Esophagus (tissue), 2 donors: ENCODE results near the gene MPPED2. TPM values are rescaled to one million over a fixed set of nuclear protein-coding genes. Genes with fewer than 3 reads are reported as not detected.

Source experiments
- H3K27ac ChIP-seq, 2 donors: one replicate each; pipeline ENCODE4 v1.5.1; 2013; ENCODE audit warnings: low read depth in 2 of 2, mild to moderate bottlenecking in 2 of 2, inconsistent platforms in 1 of 2, low read length in 1 of 2, moderate library complexity in 1 of 2
- H3K27me3 ChIP-seq, 2 donors: one replicate each; pipeline ENCODE4 v1.6.1; 2013; ENCODE audit warnings: low read length in 2 of 2, control low read depth in 1 of 2, mild to moderate bottlenecking in 1 of 2; ENCODE audit not compliant: insufficient read depth in 2 of 2, control insufficient read depth in 1 of 2
- H3K36me3 ChIP-seq, 2 donors: one replicate each; pipeline ENCODE4 v1.6.1; 2013; ENCODE audit warnings: low read length in 1 of 2; ENCODE audit not compliant: control insufficient read depth in 2 of 2, insufficient read depth in 2 of 2
- H3K4me1 ChIP-seq, 2 donors: one replicate each; pipeline ENCODE4 v1.6.1; 2013; ENCODE audit warnings: low read length in 1 of 2; ENCODE audit not compliant: control insufficient read depth in 2 of 2, insufficient read depth in 2 of 2
- H3K4me3 ChIP-seq, 2 donors: one replicate each; pipeline ENCODE4 v1.5.1; 2013; ENCODE audit warnings: low read length in 2 of 2, mild to moderate bottlenecking in 2 of 2, low read depth in 1 of 2, moderate library complexity in 1 of 2
- H3K9me3 ChIP-seq, 2 donors: one replicate each; pipeline ENCODE4 v1.6.1; 2013; ENCODE audit warnings: mild to moderate bottlenecking in 2 of 2, low read depth in 1 of 2, low read length in 1 of 2, moderate library complexity in 1 of 2; ENCODE audit not compliant: control insufficient read depth in 2 of 2, insufficient read depth in 1 of 2
- WGBS, 2 donors: extraction: QIAGEN DNeasy Blood & Tissue Kit; methylation state at CpG; one replicate each; pipeline ENCODE4 v1.1.7; 2013; 5-methylcytosine and 5-hydroxymethylcytosine counted together
- polyA plus RNA-seq, 2 donors: library from polyadenylated mRNA; stranded (reverse); fragments of 200-250 nt; gene quantifications; one replicate each; pipeline ENCODE4 v1.2.3, GENCODE V29; 2013
- donor health status: healthy with polysubstance abuse.
- donor health status: Bipolar disorder and iron deficiency.

The MPPED2 gene
- polyA plus RNA-seq, 2 donors = 0.58 to 1.4 TPM

DNA sequence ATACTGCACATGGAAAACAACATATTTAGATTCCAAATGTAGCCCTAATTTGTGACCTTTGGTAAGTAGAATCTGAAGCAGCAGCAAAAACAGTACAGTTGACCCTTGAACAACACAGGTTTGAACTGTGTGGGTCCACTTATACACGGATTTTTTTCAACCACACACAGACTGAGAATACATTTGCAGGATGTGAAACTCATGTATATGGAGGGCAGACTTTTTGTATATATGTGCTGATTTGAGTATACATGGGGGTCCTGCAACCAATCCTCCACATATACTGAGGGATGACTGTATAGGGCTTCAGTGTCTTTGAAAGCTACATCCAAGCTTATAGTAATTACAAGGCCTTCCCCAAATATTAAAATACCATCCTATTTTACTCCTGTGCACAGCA is 120.5 kb downstream of the MPPED2 start:
- WGBS, 2 donors = 40 to 48% methylated on average over 1 of the region's 1 CpG
- Histone ChIP-seq H3K4me3 (no peak overlapping the region), H3K36me3 (no peaks in the 10 kb centered on the region), H3K4me1 (no peaks in the 10 kb centered on the region), H3K27me3 (no peaks in the 10 kb centered on the region), H3K27ac (no peak overlapping the region), H3K9me3 (peaks cover 0 to 3% of the 10 kb centered on the region in 2 donors)

DNA sequence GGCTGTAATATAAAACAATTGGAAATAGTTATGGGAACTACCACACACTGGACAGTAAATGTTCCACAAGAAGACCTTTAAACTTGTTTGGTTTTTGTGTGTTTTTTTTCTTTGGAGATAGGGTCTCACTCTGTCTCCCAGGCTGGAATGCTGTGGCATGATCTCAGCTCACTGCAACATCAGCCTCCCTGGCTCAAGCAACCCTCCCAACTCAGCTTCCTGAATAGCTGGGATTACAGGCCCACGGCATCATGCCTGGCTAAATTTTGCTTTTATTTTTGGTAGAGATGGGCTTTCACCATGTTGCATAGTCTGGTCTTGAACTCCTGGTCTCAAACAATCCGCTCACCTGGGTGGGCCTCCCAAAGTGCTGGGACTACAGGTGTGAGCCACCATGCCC is 121.0 kb downstream of the MPPED2 start:
- H3K36me3 ChIP-seq = no peaks in the 10 kb centered on the region
- H3K27me3 ChIP-seq = no peaks in the 10 kb centered on the region
- WGBS, 2 donors = 83 to 88% methylated on average over 2 of the region's 2 CpGs
- H3K4me3 ChIP-seq = no peak overlapping the region
- no peak overlapping the region for H3K27ac ChIP-seq
- no peaks in the 10 kb centered on the region for H3K4me1 ChIP-seq
- peaks cover 0 to 3% of the 10 kb centered on the region in 2 donors for H3K9me3 ChIP-seq

DNA sequence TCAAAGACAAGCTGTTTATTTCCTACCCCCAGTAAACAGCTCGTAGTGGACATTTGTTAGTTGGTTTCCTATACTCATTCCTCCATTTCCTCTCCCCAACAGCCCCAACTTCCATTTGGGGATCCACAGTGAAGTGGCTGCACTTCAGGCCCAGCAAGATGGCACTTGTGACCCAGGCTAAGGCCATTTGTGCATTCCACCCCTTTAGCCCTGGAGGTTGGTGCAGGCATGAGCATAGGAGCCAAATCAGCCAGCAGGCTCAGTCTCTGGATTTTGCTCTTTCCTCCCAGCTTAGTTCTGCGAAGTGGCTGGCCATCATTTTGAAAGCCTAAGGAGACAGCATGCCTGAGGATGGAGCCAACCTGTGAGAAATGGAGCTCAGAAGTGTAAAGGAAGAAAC is 122.9 kb downstream of the MPPED2 start:
- no peak overlapping the region for H3K27ac ChIP-seq
- no peaks in the 10 kb centered on the region for H3K4me1 ChIP-seq
- WGBS, 2 donors = 67 to 87% methylated on average over 2 of the region's 2 CpGs
- no peak overlapping the region for H3K4me3 ChIP-seq
- H3K27me3 ChIP-seq = no peaks in the 10 kb centered on the region
- H3K9me3 ChIP-seq = peaks cover 0 to 3% of the 10 kb centered on the region in 2 donors
- no peaks in the 10 kb centered on the region for H3K36me3 ChIP-seq

DNA sequence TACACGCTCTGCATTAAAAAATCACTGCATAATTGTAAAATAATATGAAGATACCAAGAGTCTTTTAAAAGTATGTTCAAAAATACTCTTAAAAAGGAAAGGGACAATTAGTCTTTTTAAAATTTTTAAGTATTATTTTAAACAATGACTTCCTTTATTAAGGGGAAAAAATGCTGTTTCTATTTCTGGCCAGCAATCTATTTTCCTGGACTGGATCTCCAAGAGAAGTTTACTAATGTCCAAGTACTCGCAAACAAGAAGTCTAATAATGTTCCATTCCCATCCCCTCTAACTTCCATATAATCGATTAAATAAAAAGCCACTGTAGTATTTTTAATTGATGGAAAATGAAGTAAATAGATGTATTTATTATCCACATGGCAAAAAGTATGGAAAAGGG is 123.7 kb downstream of the MPPED2 start:
- Histone ChIP-seq H3K9me3 (peaks cover 0 to 3% of the 10 kb centered on the region in 2 donors), H3K27ac (no peak overlapping the region), H3K4me3 (no peak overlapping the region), H3K27me3 (no peaks in the 10 kb centered on the region), H3K4me1 (no peaks in the 10 kb centered on the region), H3K36me3 (no peaks in the 10 kb centered on the region)
- 67% methylated on average over 3 of the region's 3 CpGs for WGBS, 2 donors

DNA sequence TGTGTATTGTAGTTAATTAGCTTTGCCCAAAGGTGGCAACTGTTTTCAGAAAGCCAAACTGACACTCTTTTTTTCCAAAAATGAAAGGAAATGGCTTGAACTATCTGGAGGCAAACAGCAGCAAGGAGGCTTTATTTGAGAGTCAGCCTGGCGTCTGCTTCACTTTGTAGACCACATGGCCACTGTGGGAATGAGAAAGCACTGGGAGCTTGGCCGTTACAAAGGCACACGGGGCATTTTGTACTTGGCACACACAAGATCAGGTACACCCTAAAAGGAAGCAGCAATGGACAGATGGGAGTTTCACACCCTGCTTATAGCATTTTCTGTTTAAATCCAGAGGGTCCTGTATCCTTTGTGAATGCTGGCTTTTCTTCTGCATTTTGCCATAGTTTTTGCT is 126.3 kb downstream of the MPPED2 start:
- WGBS, 2 donors = 72 to 82% methylated on average over 3 of the region's 3 CpGs
- H3K36me3 ChIP-seq = no peaks in the 10 kb centered on the region
- H3K27me3 ChIP-seq = no peaks in the 10 kb centered on the region
- no peaks in the 10 kb centered on the region for H3K4me1 ChIP-seq
- H3K9me3 ChIP-seq = no peaks in the 10 kb centered on the region
- H3K4me3 ChIP-seq = no peak overlapping the region
- no peak overlapping the region for H3K27ac ChIP-seq

DNA sequence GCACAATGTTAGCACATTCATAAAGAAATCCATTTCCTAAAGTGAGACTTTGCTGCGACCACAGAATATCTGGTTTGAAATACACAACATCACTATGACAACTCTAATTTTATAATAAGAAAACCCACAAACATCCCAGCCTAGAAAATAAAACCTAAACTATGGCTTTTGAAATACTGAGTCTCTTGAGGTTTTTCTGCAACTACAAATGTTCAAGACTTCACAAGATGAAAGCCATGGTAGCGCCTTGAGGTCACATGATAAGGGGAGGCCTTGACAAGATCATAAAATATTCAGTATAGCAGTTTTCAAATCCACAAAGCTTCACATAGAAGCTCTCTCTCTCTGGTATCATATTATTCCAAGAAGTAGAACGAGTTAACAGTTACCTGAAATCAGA is 126.8 kb downstream of the MPPED2 start:
- no peak overlapping the region for H3K27ac ChIP-seq
- WGBS, 2 donors = 82 to 87% methylated on average over 3 of the region's 3 CpGs
- no peak overlapping the region for H3K4me3 ChIP-seq
- H3K9me3 ChIP-seq = no peaks in the 10 kb centered on the region
- H3K4me1 ChIP-seq = no peaks in the 10 kb centered on the region
- no peaks in the 10 kb centered on the region for H3K27me3 ChIP-seq
- no peaks in the 10 kb centered on the region for H3K36me3 ChIP-seq

DNA sequence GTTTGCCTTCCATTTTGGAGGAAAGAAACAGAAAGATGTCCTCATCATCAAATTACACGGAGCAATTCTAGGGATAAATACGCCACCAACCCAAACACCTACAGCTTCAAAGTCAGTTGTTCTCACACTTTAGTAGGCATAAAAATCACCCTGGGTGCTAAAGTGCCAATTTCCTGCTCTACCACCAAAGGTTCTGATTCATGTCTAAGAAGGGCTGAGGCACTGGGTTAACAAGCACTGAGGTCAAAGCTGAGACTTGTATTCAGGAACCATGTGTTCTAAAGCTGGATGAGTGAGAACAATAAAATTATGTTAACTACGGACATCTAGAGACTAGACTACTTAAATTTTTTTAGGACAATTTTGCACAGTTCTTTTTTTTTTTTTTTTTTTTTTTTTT is 127.6 kb downstream of the MPPED2 start:
- Histone ChIP-seq H3K4me1 (peaks cover 0 to 2% of the 10 kb centered on the region in 2 donors), H3K4me3 (no peak overlapping the region), H3K36me3 (no peaks in the 10 kb centered on the region), H3K9me3 (no peaks in the 10 kb centered on the region), H3K27ac (no peak overlapping the region), H3K27me3 (no peaks in the 10 kb centered on the region)
- WGBS, 2 donors = 91 to 92% methylated on average over 3 of the region's 3 CpGs

DNA sequence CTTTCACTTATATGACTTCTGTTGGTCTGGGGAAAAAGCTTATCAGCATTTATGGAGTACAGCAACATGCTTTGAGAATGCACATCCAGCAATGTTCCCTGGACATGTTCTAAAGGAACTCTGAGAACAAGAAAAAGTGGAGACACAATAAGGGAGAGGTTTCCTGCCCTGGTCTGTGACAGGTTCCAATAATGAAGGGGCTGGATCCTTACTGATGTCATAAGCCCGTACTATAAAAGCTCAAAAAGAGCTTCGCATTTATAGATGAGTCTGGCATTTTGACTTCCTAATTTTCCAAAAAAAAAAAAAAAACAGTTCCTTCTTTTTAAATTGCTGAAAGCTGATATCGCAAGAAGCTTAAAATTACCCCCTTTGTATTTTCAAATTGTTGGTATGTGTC is 129.1 kb downstream of the MPPED2 start:
- H3K27ac ChIP-seq = no peak overlapping the region
- WGBS, 2 donors = 89 to 93% methylated on average over 3 of the region's 3 CpGs
- no peaks in the 10 kb centered on the region for H3K36me3 ChIP-seq
- peaks cover 0 to 2% of the 10 kb centered on the region in 2 donors for H3K4me1 ChIP-seq
- H3K4me3 ChIP-seq = no peak overlapping the region
- no peaks in the 10 kb centered on the region for H3K27me3 ChIP-seq
- H3K9me3 ChIP-seq = no peaks in the 10 kb centered on the region

DNA sequence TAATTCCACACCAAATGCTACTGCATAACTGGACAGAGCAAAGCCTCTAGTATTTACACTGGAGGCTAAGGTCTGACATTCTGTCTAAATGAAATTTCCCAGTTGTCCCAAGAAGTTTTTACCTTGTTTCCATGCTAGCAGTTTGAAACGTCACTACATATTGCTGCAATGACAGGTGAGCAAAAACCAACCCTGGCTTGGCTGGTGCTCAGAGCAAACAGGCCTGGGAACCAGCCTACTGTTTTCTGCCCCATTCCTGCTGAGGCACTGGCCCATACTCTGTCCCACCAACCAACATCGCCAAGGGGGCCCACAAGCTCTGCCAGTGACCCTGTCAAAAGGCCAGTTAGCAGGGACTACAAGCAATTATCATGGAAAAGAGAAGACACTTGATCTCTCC is 131.1 kb downstream of the MPPED2 start:
- Histone ChIP-seq H3K27ac (no peak overlapping the region), H3K9me3 (no peaks in the 10 kb centered on the region), H3K36me3 (no peaks in the 10 kb centered on the region), H3K27me3 (no peaks in the 10 kb centered on the region), H3K4me3 (no peak overlapping the region), H3K4me1 (peaks cover 0 to 2% of the 10 kb centered on the region in 2 donors)
- WGBS, 2 donors = 73 to 85% methylated on average over 2 of the region's 2 CpGs

DNA sequence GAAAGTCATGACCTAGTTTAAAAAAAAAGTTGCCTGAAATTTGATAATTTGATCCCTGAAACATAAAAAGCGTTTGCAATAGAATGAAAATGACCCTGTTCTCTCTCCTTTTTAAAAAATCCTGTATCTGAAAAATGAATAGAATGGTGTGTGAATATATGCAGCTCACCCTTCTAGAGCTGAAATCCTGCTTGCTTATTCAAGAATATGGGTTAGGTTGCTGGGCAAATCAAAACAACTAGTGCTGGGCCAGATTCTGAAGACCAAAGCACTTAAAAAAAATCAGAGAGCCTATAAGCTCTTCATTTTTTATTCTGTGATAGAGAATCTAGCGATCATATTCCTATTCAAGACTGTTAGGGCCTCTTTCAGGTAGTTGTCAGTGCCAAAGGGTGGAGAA is 131.6 kb downstream of the MPPED2 start:
- no peaks in the 10 kb centered on the region for H3K9me3 ChIP-seq
- H3K4me1 ChIP-seq = peaks cover 0 to 2% of the 10 kb centered on the region in 2 donors
- H3K36me3 ChIP-seq = no peaks in the 10 kb centered on the region
- H3K4me3 ChIP-seq = no peak overlapping the region
- 69 to 73% methylated on average over 2 of the region's 2 CpGs for WGBS, 2 donors
- H3K27me3 ChIP-seq = no peaks in the 10 kb centered on the region
- no peak overlapping the region for H3K27ac ChIP-seq
